AG08396 (cell line): Measurements from ENCODE around the gene KDM2A.
A peak's percentile ranks its signal among the peaks of the same experiment; 100 is the strongest.

ENCODE experiments used
- DNase-seq: peaks from one replicate; pipeline ENCODE4 v3.0.0; 2012; ENCODE audit warnings: low spot score, mixed read lengths

KDM2A gene

GRCh38 chr11:67260885-67261639 is 142.0 kb downstream of the KDM2A start:
- DNase-seq, result peak; percentile 90

GRCh38 chr11:67261640-67261945 is 142.5 kb downstream of the KDM2A start:
- DNase-seq, result no peak

- no peak for DNase-seq
Measured at GRCh38 chr11:67261946-67262681, 143.1 kb downstream of the KDM2A start.

- peak; percentile 92 for DNase-seq
Measured at GRCh38 chr11:67262731-67263675, 143.9 kb downstream of the KDM2A start.

- DNase-seq, result no peak
Measured at GRCh38 chr11:67264260-67264659, 145.2 kb downstream of the KDM2A start.

GRCh38 chr11:67264877-67265632 is 146.0 kb downstream of the KDM2A start:
- DNase-seq, result no peak

- peak; percentile 92 for DNase-seq
Measured at GRCh38 chr11:67265633-67266448, 146.8 kb downstream of the KDM2A start.

GRCh38 chr11:67266449-67267187 is 147.6 kb downstream of the KDM2A start, which contains the start of gene GRK2:
GRK2 (plus strand) TSS chr11:67266473; CDS start chr11:67266700, 227 bp downstream.
- DNase-seq, result peak; percentile 80

- DNase-seq, result no peak
Measured at GRCh38 chr11:67267188-67268080, 148.4 kb downstream of the KDM2A start.

- no peak for DNase-seq
Measured at GRCh38 chr11:67268081-67268961, 149.3 kb downstream of the KDM2A start.

- no peak for DNase-seq
Measured at GRCh38 chr11:67268962-67269268, 149.9 kb downstream of the KDM2A start.

GRCh38 chr11:67269401-67270255 is 150.6 kb downstream of the KDM2A start:
- no peak for DNase-seq

GRCh38 chr11:67270256-67271204 is 151.5 kb downstream of the KDM2A start:
- DNase-seq, result no peak

GRCh38 chr11:67271205-67271540 is 152.1 kb downstream of the KDM2A start:
- no peak for DNase-seq

- no peak for DNase-seq
Measured at GRCh38 chr11:67271541-67272284, 152.7 kb downstream of the KDM2A start.
